GM23248 (cell line): Measurements from ENCODE around the gene RNF126. TPM values are rescaled to one million over a fixed set of nuclear protein-coding genes. Genes with fewer than 3 reads are reported as not detected.
"Not testable (repeated sequence)": the region's sequence is repeated elsewhere in the genome, so short reads cannot be mapped to it uniquely, and the experiment has no call there.

Experiments
- DNase-seq: peaks from one replicate; pipeline ENCODE4 v3.0.0-alpha.2; 2015
- H2AFZ ChIP-seq: fragments of 200-600 bp; sonication (generic); 2 replicates; pipeline ENCODE4 v1.6.1; 2016; ENCODE audit warnings: antibody characterized with exemption
- H3F3A ChIP-seq: fragments of 200-600 bp; sonication (generic); 2 replicates; pipeline ENCODE4 v1.6.1; 2016; ENCODE audit warnings: mild to moderate bottlenecking, antibody characterized with exemption, mixed run types; ENCODE audit not compliant: insufficient read depth
- H3K27ac ChIP-seq: fragments of 200-600 bp; sonication (generic); 2 replicates; pipeline ENCODE4 v1.5.1; 2016; ENCODE audit warnings: mild to moderate bottlenecking
- H3K27me3 ChIP-seq: fragments of 200-600 bp; sonication (generic); replicated peaks from 2 replicates; pipeline ENCODE4 v1.6.1; 2016; ENCODE audit warnings: mild to moderate bottlenecking; ENCODE audit not compliant: insufficient read depth
- H3K36me3 ChIP-seq: fragments of 200-600 bp; sonication (generic); 2 replicates; pipeline ENCODE4 v1.6.1; 2016; ENCODE audit warnings: low read depth, mild to moderate bottlenecking
- H3K4me1 ChIP-seq: fragments of 200-600 bp; sonication (generic); 2 replicates; pipeline ENCODE4 v1.6.1; 2016; ENCODE audit warnings: mild to moderate bottlenecking; ENCODE audit not compliant: insufficient read depth
- H3K4me2 ChIP-seq: fragments of 200-600 bp; sonication (generic); one replicate; pipeline ENCODE4 v1.6.1; 2016; ENCODE audit warnings: mild to moderate bottlenecking; ENCODE audit not compliant: unreplicated experiment
- H3K4me3 ChIP-seq: fragments of 200-600 bp; sonication (generic); 2 replicates; pipeline ENCODE4 v1.5.1; 2016; ENCODE audit warnings: mild to moderate bottlenecking
- H3K79me2 ChIP-seq: fragments of 200-600 bp; sonication (generic); 2 replicates; pipeline ENCODE4 v1.6.1; 2016; ENCODE audit warnings: mild to moderate bottlenecking; ENCODE audit not compliant: insufficient read depth
- H3K9ac ChIP-seq: fragments of 200-600 bp; sonication (generic); 2 replicates; pipeline ENCODE4 v1.6.1; 2016; ENCODE audit warnings: mild to moderate bottlenecking
- H3K9me2 ChIP-seq: fragments of 200-600 bp; sonication (generic); 2 replicates; pipeline ENCODE4 v1.6.1; 2016; ENCODE audit warnings: mixed run types, mild to moderate bottlenecking, moderate library complexity; ENCODE audit not compliant: insufficient read depth
- H3K9me3 ChIP-seq: fragments of 200-600 bp; sonication (generic); one replicate; pipeline ENCODE4 v1.6.1; 2017; ENCODE audit warnings: low read depth
- H4K20me1 ChIP-seq: fragments of 200-600 bp; sonication (generic); 2 replicates; pipeline ENCODE4 v1.6.0; 2016; ENCODE audit not compliant: insufficient read depth
- EZH2 ChIP-seq: fragments of 200-600 bp; sonication (generic); IDR thresholded peaks from 2 replicates; pipeline ENCODE4 v1.6.1; 2018; ENCODE audit warnings: antibody characterized with exemption, mild to moderate bottlenecking; ENCODE audit not compliant: insufficient read depth, poor library complexity, severe bottlenecking
- EZH2phosphoT487 ChIP-seq: fragments of 200-600 bp; sonication (generic); IDR thresholded peaks from 2 replicates; pipeline ENCODE4 v1.6.1; 2018; ENCODE audit warnings: antibody characterized with exemption, moderate library complexity, mild to moderate bottlenecking, low read depth; ENCODE audit not compliant: insufficient read depth
- WGBS, 2 experiments: methylation state at CpG; one replicate each; pipeline ENCODE4 v1.1.6; 2015 to 2017; ENCODE audit warnings: low lambda C conversion rate in 2 of 2, low coverage in 1 of 2; ENCODE audit errors: missing lambda C conversion rate in 2 of 2; 5-methylcytosine and 5-hydroxymethylcytosine counted together
- in situ Hi-C: fragments of 300-500 bp; cut with MboI; formaldehyde crosslinking; loops from 2 replicates; pipeline ENCODE4 v1.15.0; 2020
- polyA plus RNA-seq: library from polyadenylated mRNA; unstranded; fragments of >200 nt; fragmentation: Nextera tagmentation; extraction: Ambion mirVana; gene quantifications from 2 replicates; pipeline ENCODE4 v1.2.1, GENCODE V29; 2016
- total RNA-seq: library from RNA; depleted of rRNA; stranded (reverse); fragments of >200 nt; shearing (Covaris generic); gene quantifications from 2 replicates; pipeline ENCODE4 v1.2.3, GENCODE V29; 2014

The RNF126 gene
- total and polyA plus RNA-seq, 2 experiments from 2014 or later, result 52.7 to 72.4 TPM

GRCh38 chr19:623974-624373 is 39.0 kb downstream of the RNF126 start:
- peaks cover 9% of the 10 kb centered on the region; the same call in 1 of the 2 replicates for H3K36me3 ChIP-seq
- no peak overlapping the region for H3K9ac ChIP-seq
- no peak overlapping the region for H3K4me3 ChIP-seq
- no peaks in the 10 kb centered on the region for H3F3A ChIP-seq
- no peak for DNase-seq
- TF ChIP-seq EZH2 (no peak), EZH2phosphoT487 (no peak)
- no peak overlapping the region for H3K27ac ChIP-seq
- no peaks in the 10 kb centered on the region for H4K20me1 ChIP-seq
- no peaks in the 10 kb centered on the region for H3K9me3 ChIP-seq
- no peaks in the 10 kb centered on the region for H3K4me1 ChIP-seq
- no peaks in the 10 kb centered on the region for H3K9me2 ChIP-seq
- H3K79me2 ChIP-seq, result peaks cover 11% of the 10 kb centered on the region; the same call in 1 of the 2 replicates
- H2AFZ ChIP-seq, result no peak overlapping the region
- no peaks in the 10 kb centered on the region for H3K27me3 ChIP-seq
- 88 to 90% methylated on average over 24 of the region's 24 CpGs for WGBS, 2 experiments
- in situ Hi-C loops, result no loop called here
- H3K4me2 ChIP-seq, result no peak overlapping the region

DNA sequence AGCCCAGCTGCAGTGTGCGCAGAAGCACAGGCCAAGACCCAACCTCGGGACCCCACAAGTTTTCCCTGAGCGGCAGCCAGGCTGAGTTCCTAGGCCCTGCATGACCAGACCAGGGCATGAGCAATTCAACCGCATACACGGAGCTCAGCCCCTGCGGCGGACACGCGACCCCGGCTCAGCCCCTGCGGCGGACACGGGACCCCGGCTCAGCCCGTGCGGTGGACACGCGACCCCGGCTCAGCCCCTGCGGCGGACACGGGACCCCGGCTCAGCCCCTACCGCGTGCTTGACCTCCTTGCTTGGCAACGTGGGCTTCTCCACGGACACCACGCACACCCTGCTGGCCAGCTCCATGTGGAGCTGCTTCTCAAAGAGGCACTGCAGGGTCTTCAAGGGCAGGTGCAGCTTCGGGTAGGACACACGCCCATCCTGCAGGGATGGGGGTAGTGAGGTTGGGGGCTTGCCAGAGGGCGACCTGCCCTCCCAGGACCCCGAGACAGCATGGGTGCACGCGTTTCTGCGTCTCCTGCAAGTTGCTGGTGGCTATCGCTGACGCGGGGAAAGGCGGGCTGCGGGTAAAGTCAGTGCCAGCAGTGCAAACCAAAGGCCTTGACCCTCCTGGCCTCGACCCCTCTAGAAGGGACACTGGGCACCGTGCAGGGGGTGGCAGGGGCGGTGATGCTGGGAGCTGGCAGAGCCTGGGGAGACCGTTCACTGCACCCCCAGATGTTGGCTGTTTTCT is 39.7 kb downstream of the RNF126 start:
- Histone ChIP-seq H3K9ac (no peak overlapping the region), H3K79me2 (peaks cover 5% of the 10 kb centered on the region; the same call in 1 of the 2 replicates), H3K4me2 (no peak overlapping the region), H2AFZ (no peak overlapping the region), H3K27ac (no peak overlapping the region), H3K4me3 (no peak overlapping the region), H3F3A (no peaks in the 10 kb centered on the region), H3K27me3 (no peaks in the 10 kb centered on the region), H3K9me3 (no peaks in the 10 kb centered on the region), H3K4me1 (no peaks in the 10 kb centered on the region), H3K9me2 (no peaks in the 10 kb centered on the region), H3K36me3 (peaks cover 3% of the 10 kb centered on the region; the same call in 1 of the 2 replicates), H4K20me1 (no peaks in the 10 kb centered on the region)
- no peak for TF ChIP-seq EZH2phosphoT487
- TF ChIP-seq EZH2, result no peak
- WGBS, 2 experiments, result 89 to 90% methylated on average over 25 to 44 of the region's 44 CpGs
- in situ Hi-C loops, result no loop called here
- no peak for DNase-seq

- no peaks in the 10 kb centered on the region for H4K20me1 ChIP-seq
- in situ Hi-C loops, result no loop called here
- no peaks in the 10 kb centered on the region for H3K9me3 ChIP-seq
- no peaks in the 10 kb centered on the region for H3K27me3 ChIP-seq
- no peaks in the 10 kb centered on the region for H3F3A ChIP-seq
- H3K4me3 ChIP-seq, result no peak overlapping the region
- no peak overlapping the region for H2AFZ ChIP-seq
- no peaks in the 10 kb centered on the region for H3K4me1 ChIP-seq
- no peaks in the 10 kb centered on the region for H3K9me2 ChIP-seq
- no peak for DNase-seq
- 94 to 95% methylated on average over 36 to 37 of the region's 37 CpGs for WGBS, 2 experiments
- no peak overlapping the region for H3K9ac ChIP-seq
- no peak overlapping the region for H3K4me2 ChIP-seq
- H3K79me2 ChIP-seq, result peaks cover 5% of the 10 kb centered on the region; the same call in 1 of the 2 replicates
- TF ChIP-seq EZH2phosphoT487 (no peak), EZH2 (no peak)
- H3K27ac ChIP-seq, result no peak overlapping the region
- no peaks in the 10 kb centered on the region for H3K36me3 ChIP-seq
These were observed 40.3 kb downstream of the RNF126 start for GRCh38 chr19:622666-623065.

- Histone ChIP-seq H3K36me3 (no peaks in the 10 kb centered on the region), H3K27me3 (no peaks in the 10 kb centered on the region), H3K9ac (no peak overlapping the region), H3K4me3 (no peak overlapping the region), H4K20me1 (no peaks in the 10 kb centered on the region), H2AFZ (no peak overlapping the region), H3K4me1 (no peaks in the 10 kb centered on the region), H3F3A (no peaks in the 10 kb centered on the region), H3K4me2 (no peak overlapping the region), H3K27ac (no peak overlapping the region), H3K9me3 (no peaks in the 10 kb centered on the region), H3K9me2 (no peaks in the 10 kb centered on the region), H3K79me2 (no peaks in the 10 kb centered on the region)
- in situ Hi-C loops, result no loop called here
- WGBS, 2 experiments, result 92 to 93% methylated on average over 24 of the region's 24 CpGs
- TF ChIP-seq EZH2 (no peak), EZH2phosphoT487 (no peak)
- no peak for DNase-seq
These were observed 41.2 kb downstream of the RNF126 start for GRCh38 chr19:621819-622218.

DNA sequence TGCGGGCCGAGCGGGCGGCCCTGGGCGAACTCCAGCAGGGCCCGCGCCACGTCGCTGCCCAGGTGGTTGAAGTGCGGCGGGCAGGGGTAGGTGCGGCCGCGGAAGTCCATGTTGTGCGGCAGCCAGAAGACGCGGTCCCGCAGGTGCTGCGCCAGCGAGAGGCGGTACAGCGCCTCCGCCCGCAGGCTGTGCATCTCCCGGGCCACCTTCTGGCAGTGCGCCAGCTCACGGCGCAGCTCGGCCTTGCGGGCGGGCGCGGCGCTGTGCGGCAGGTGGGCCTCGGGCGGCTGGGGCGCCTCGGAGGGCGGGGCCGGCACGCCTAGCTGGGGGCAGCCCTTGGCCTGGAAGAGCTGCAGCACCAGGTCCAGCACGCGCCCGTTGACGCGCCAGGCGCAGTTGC is 41.8 kb downstream of the RNF126 start:
- H3K9ac ChIP-seq, H3K4me2 ChIP-seq, H4K20me1 ChIP-seq, H2AFZ ChIP-seq, H3K4me1 ChIP-seq, H3K9me3 ChIP-seq, H3F3A ChIP-seq, H3K36me3 ChIP-seq, H3K9me2 ChIP-seq, H3K4me3 ChIP-seq, DNase-seq, H3K27ac ChIP-seq, H3K79me2 ChIP-seq, H3K27me3 ChIP-seq, in situ Hi-C loops: not testable (repeated sequence)
- WGBS, 2 experiments, result 97 to 98% methylated on average over 23 to 48 of the region's 48 CpGs
